ENCODE data around the gene MED10. TPM values are rescaled to one million over a fixed set of nuclear protein-coding genes. Genes with fewer than 3 reads are reported as not detected.

Gene MED10
- total and polyA plus RNA-seq, 2 of the 4 experiments (the other 2 are of a cell fraction), result 9.1 to 60.0 TPM

GRCh38 chr5:6423327-6424109 is 45.2 kb upstream of the MED10 start:
- Histone ChIP-seq H3K4me2 (ENCODE audit: low read depth, low read length) (no peak overlapping the region), H2BK5ac (ENCODE audit: low read depth, low read length, poor library complexity, severe bottlenecking) (no peak overlapping the region), H2AK5ac (ENCODE audit: low read depth, low read length) (no peak overlapping the region), H3K4me3 (ENCODE audit: insufficient read depth, low read depth, low read length) (no peak overlapping the region), H3K56ac (ENCODE audit: extremely low read depth, insufficient read depth, low read length) (no peak overlapping the region), H2BK20ac (ENCODE audit: low read depth, low read length) (no peak overlapping the region), H3K27ac (ENCODE audit: insufficient read depth, low read length) (no peak overlapping the region), H2BK120ac (ENCODE audit: low read depth, low read length) (no peak overlapping the region), H3K4me1 (ENCODE audit: control insufficient read depth, insufficient read depth, low read length) (no peaks in the 10 kb centered on the region), H3K36me3 (ENCODE audit: control insufficient read depth, insufficient read depth, low read length) (no peaks in the 10 kb centered on the region), H3K9ac (ENCODE audit: low read depth, low read length) (no peak overlapping the region), H2AK9ac (replicated peaks; ENCODE audit: low read depth, low read length, poor library complexity) (no peak overlapping the region), H4K8ac (ENCODE audit: low read depth in 2 of 2, low read length in 2 of 2) (no peak overlapping the region), H3K9me1 (ENCODE audit: insufficient read depth, low read length) (no peaks in the 10 kb centered on the region), H4K5ac (ENCODE audit: low read depth, low read length) (no peak overlapping the region), H3K18ac (ENCODE audit: low read depth, low read length) (no peak overlapping the region), H3K23ac (ENCODE audit: low read depth, low read length) (no peak overlapping the region), H3K79me1 (ENCODE audit: low read depth in 1 of 2, low read length in 2 of 2) (no peaks in the 10 kb centered on the region), H3K9me3 (ENCODE audit: control insufficient read depth, insufficient read depth, low read length) (no peaks in the 10 kb centered on the region), H4K91ac (ENCODE audit: insufficient read depth, low read depth, low read length) (no peak overlapping the region), H3K4ac (ENCODE audit: low read depth, low read length) (no peak overlapping the region), H4K20me1 (ENCODE audit: insufficient read depth, low read length) (no peaks in the 10 kb centered on the region), H2BK15ac (ENCODE audit: low read depth, low read length) (no peak overlapping the region), H3K14ac (replicated peaks; ENCODE audit: low read depth, low read length) (no peak overlapping the region), H3K27me3 (ENCODE audit: control insufficient read depth, insufficient read depth, low read length) (no peaks in the 10 kb centered on the region), H2AFZ (replicated peaks; ENCODE audit: low read length, poor library complexity) (no peak overlapping the region)
- DNase-seq, result no peak
- intact Hi-C loops (cut with micrococcal nuclease), result no loop called here
- ATAC-seq (ENCODE audit: low read depth), result no peak
- 50% methylated on average over 1 of the region's 13 CpGs; no CpG with 5 or more reads in 1 of the 2 experiments for WGBS, 2 experiments (ENCODE audit: extremely low coverage in 2 of 2, insufficient read length in 1 of 2)
- BruUV-seq (replicated peaks), result no TSS peak
- TF ChIP-seq BHLHE40 (IDR thresholded peaks at IDR 0.05; ENCODE audit: low read depth, low read length) (no peak), MXI1 (IDR thresholded peaks at IDR 0.05; ENCODE audit: borderline replicate concordance, low read depth, low read length) (no peak), ELK1 (IDR thresholded peaks at IDR 0.05; ENCODE audit: borderline replicate concordance, low read depth, low read length) (no peak), POLR2A (IDR thresholded peaks at IDR 0.05; ENCODE audit: low read depth, low read length) (no peak)
- dilution Hi-C loops (cut with HindIII; ENCODE audit: low sequenced_read_pairs, unreplicated experiment), result no loop called here
- in situ Hi-C loops (cut with MboI; ENCODE audit: low sequenced_read_pairs), result no loop called here
- POLR2A ChIA-PET (ENCODE audit: unreplicated experiment), result no interaction called here
- CTCF ChIA-PET, result no interaction called here

All from IMR-90 (cell line).